Melanocyte of skin (primary cell): ENCODE results near the gene ZFYVE21. TPM values are rescaled to one million over a fixed set of nuclear protein-coding genes. Genes with fewer than 3 reads are reported as not detected.

Experiments
- small RNA-seq, 2 donors: library from RNA; depleted of rRNA; stranded (forward); fragments of <200 nt; gene quantifications; one replicate each; pipeline ENCODE3, GENCODE V24; 2012
- total RNA-seq, 2 donors: library from RNA; depleted of rRNA; stranded (reverse); fragments of >200 nt; gene quantifications; 2 replicates each; pipeline ENCODE4 v1.2.3, GENCODE V29; 2012

The ZFYVE21 gene
- total RNA-seq = 10 to 100 TPM; 35.8 to 46.3 TPM

GRCh38 chr14:103715052-103716000, at the start of gene ZFYVE21, which contains the start of gene XRCC3:
Gene ZFYVE21 (plus strand): TSS chr14:103715810. CDS start chr14:103715842, 32 bp downstream.
Gene XRCC3 (minus strand): TSS chr14:103715451. CDS start chr14:103711087, 4,364 bp downstream.

Small RNA genes lying within 50 kb of the gene (small RNA-seq; reads per million reads assigned to genes)
- gene RF00019 = 0 reads per million in 2 donors

Other genes starting within 250 kb of the ZFYVE21 start
- 1 to 10 TPM; 4.1 to 5.7 TPM for gene CKB, start 193.0 kb upstream of the ZFYVE21 start, total RNA-seq
- 10 to 100 TPM in 1 of 2 donors, 1 to 10 TPM in 1; 7.2 to 12.0 TPM for gene TRMT61A, start 186.6 kb upstream of the ZFYVE21 start, total RNA-seq
- gene BAG5, start 153.2 kb upstream of the ZFYVE21 start, total RNA-seq = 10 to 100 TPM; 18.9 to 31.6 TPM
- 10 to 100 TPM; 10.7 to 16.7 TPM for gene COA8, start 152.8 kb upstream of the ZFYVE21 start, total RNA-seq
- gene KLC1, start 86.6 kb upstream of the ZFYVE21 start, total RNA-seq = 100 to 1,000 TPM; 122 to 137 TPM
- gene XRCC3, start 359 bp upstream of the ZFYVE21 start, total RNA-seq = 10 to 100 TPM; 18.9 to 38.3 TPM
- gene PPP1R13B, start 131.8 kb downstream of the ZFYVE21 start, total RNA-seq = 1 to 10 TPM; 2.0 to 3.1 TPM
- 1 to 10 TPM in 1 of 2 donors, under 1 TPM in 1; 0.33 to 1.0 TPM for gene TDRD9, start 212.6 kb downstream of the ZFYVE21 start, total RNA-seq
- gene RD3L, start 226.7 kb downstream of the ZFYVE21 start, total RNA-seq = not detected